NB4 (cell line): ENCODE results near the gene OPCML.

Experiments
- DNase-seq: peaks from one replicate; pipeline ENCODE4 v3.0.0; 2010; ENCODE audit warnings: low read depth
- H3K4me3 ChIP-seq: one replicate; pipeline ENCODE4 v1.5.1; 2011; ENCODE audit warnings: mild to moderate bottlenecking, low read depth, low read length, moderate library complexity
- CTCF ChIP-seq: IDR thresholded peaks from one replicate; pipeline ENCODE4 v1.5.1; 2012; ENCODE audit warnings: low read depth, low read length
- MYC ChIP-seq: IDR thresholded peaks from 2 replicates; pipeline ENCODE4 v1.6.1; 2011; ENCODE audit warnings: low read depth, low read length
- POLR2A ChIP-seq: IDR thresholded peaks from 2 replicates; pipeline ENCODE4 v1.6.1; 2011; ENCODE audit warnings: mild to moderate bottlenecking; ENCODE audit not compliant: insufficient read length; ENCODE audit errors: extremely low read depth
- TF ChIP-seq, protein P1 (sequence below): IDR thresholded peaks from 2 replicates; pipeline ENCODE4 v1.6.1; 2011; ENCODE audit warnings: low read depth, low read length

The OPCML gene

DNA sequence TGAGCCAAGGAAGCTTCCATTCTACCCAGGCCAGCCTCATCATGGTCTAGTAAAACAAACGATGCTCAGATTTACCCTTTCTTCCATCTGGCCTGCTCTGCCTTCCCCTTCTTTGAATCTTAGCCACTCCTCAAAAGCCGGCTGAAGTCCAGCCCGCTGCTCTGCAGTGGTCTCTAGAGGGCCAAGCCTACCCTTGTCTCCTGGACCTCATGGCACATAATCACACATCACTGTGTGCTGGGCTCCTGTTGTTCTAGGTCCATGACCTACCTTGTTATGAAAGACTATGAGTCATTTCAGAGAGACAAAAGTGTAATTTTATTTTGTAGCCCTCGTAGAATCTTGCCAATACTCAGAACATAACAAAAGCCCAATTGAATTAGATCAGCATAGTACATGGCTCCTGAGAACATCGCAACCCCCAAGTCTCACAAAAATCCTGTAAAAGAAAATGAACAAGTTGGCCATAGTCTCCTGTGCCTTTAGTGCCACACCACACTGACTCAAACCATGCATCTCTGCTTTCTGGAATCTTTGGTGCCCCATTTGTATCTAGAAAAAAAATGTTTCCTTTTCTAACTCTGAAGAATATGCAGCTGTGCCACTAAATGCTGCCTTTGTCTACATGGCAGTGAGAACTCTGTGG lies 192.7 kb downstream of the OPCML start:
- TF ChIP-seq, protein P1, sequence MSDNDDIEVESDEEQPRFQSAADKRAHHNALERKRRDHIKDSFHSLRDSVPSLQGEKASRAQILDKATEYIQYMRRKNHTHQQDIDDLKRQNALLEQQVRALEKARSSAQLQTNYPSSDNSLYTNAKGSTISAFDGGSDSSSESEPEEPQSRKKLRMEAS: no peak
- TF ChIP-seq MYC: no peak
- no peak for TF ChIP-seq POLR2A
- TF ChIP-seq CTCF: no peak
- no peak for DNase-seq
- no peak overlapping the region for H3K4me3 ChIP-seq

DNA sequence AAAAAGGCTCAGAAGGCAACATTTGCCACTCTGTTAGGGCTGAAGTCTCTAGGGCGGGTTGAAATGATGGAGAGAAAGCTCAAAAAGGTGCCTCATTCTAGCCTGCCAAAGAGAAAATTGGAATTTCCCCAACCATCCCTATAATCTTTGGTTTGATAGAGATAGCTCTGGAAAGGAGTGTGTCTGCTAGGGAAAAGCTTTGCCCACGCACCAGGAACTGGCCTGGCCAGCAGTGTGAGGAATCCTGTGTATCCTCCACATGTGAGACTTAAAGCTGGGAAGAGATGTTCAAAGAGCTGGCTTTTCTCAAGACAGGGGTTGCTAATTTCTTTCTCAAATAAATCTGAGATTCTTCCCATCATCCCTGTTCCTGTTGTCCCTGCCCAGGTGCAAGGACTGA lies 193.7 kb downstream of the OPCML start:
- DNase-seq: no peak
- no peak for TF ChIP-seq POLR2A
- TF ChIP-seq CTCF: no peak
- TF ChIP-seq MYC: no peak
- TF ChIP-seq, protein P1: no peak
- H3K4me3 ChIP-seq: no peak overlapping the region

GRCh38 chr11:133337951-133338418 lies 194.3 kb downstream of the OPCML start:
- TF ChIP-seq, protein P1: no peak
- no peak for TF ChIP-seq CTCF
- no peak for TF ChIP-seq POLR2A
- no peak for TF ChIP-seq MYC
- DNase-seq: no peak
- H3K4me3 ChIP-seq: no peak overlapping the region

GRCh38 chr11:133337193-133337592 lies 195.1 kb downstream of the OPCML start:
- TF ChIP-seq CTCF (no peak), MYC (no peak), POLR2A (no peak)
- TF ChIP-seq, protein P1: no peak
- no peak for DNase-seq
- H3K4me3 ChIP-seq: no peak overlapping the region

DNA sequence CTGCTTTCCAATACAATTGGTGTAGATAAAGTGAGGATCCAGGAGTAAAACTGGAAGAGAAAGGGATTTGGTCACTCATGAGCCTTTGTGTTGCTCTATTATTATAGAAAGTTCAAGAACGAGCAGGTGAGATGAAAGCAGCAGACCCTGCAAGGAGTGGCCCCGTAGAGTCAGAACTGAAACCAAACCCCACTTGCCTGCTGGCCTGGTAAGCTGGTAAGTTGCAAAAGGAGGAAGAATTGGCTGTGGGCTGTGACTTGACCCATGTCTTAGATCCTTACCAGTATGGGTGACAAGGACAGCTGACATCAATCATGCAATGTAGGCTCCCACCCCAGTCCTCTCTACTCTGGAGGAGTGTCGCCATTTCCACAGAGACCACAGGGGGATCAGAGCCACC lies 201.3 kb downstream of the OPCML start:
- no peak overlapping the region for H3K4me3 ChIP-seq
- DNase-seq: no peak
- TF ChIP-seq CTCF: no peak
- TF ChIP-seq POLR2A: no peak
- no peak for TF ChIP-seq MYC
- TF ChIP-seq, protein P1: no peak

- no peak for DNase-seq
- H3K4me3 ChIP-seq: no peak overlapping the region
- TF ChIP-seq POLR2A: no peak
- TF ChIP-seq, protein P1: no peak
- TF ChIP-seq MYC: no peak
- TF ChIP-seq CTCF: no peak
These were observed 205.5 kb downstream of the OPCML start for GRCh38 chr11:133326849-133327248.
